Measurements from ENCODE around the gene TAS2R19.

The TAS2R19 gene

GRCh38 chr12:10974965-10975364 lies 47.5 kb downstream of the TAS2R19 start:
- no peak for TF ChIP-seq HDGF (IDR thresholded peaks at IDR 0.05; ENCODE audit: borderline replicate concordance)
- no peak for TF ChIP-seq FOXK2 (IDR thresholded peaks at IDR 0.05)
- TF ChIP-seq ELF4 (IDR thresholded peaks at IDR 0.05) = no peak
- TF ChIP-seq SP1 (IDR thresholded peaks at IDR 0.05) = no peak
- no peak for TF ChIP-seq BHLHE40 (IDR thresholded peaks at IDR 0.05; ENCODE audit: borderline replicate concordance)
- TF ChIP-seq L3MBTL2 (conservative IDR thresholded peaks at IDR 0.05) = no peak
- TF ChIP-seq, protein P1, sequence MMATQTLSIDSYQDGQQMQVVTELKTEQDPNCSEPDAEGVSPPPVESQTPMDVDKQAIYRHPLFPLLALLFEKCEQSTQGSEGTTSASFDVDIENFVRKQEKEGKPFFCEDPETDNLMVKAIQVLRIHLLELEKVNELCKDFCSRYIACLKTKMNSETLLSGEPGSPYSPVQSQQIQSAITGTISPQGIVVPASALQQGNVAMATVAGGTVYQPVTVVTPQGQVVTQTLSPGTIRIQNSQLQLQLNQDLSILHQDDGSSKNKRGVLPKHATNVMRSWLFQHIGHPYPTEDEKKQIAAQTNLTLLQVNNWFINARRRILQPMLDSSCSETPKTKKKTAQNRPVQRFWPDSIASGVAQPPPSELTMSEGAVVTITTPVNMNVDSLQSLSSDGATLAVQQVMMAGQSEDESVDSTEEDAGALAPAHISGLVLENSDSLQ (IDR thresholded peaks at IDR 0.05) = no peak
- CTCF ChIA-PET = no interaction called here
- POLR2A ChIA-PET = no interaction called here
- no peak for DNase-seq (ENCODE audit: extremely low spot score)
